HG02885 (cell line): ENCODE data around the gene HAO2.
"Not testable (repeated sequence)": the region's sequence is repeated elsewhere in the genome, so short reads cannot be mapped to it uniquely, and the experiment has no call there.

Experiments used
- ATAC-seq: cut with Tn5 transposase; IDR thresholded peaks from one replicate; pipeline ENCODE4 v1.9.1; 2021; ENCODE audit warnings: mild to moderate bottlenecking; ENCODE audit not compliant: unreplicated experiment, poor library complexity

The HAO2 gene

DNA sequence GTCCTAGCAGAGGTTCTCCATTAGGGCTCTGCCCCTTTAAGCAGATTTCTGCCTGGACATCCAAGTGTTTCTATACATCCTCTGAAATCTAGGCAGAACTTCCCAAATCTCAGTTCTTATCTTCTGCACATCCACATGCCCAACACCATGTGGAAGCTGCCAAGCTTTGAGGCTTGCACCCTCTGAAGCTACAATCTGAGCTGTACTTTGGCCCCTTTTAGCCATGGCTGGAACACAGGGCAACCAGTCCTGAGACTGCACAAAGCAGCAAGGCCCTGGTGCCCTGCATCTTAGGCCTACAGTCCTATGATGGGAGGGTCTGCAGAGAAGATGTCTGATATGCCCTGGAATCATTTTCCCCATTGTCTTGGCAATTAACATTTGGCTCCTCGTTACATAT is 8.0 kb downstream of the HAO2 start:
- ATAC-seq: no peak

DNA sequence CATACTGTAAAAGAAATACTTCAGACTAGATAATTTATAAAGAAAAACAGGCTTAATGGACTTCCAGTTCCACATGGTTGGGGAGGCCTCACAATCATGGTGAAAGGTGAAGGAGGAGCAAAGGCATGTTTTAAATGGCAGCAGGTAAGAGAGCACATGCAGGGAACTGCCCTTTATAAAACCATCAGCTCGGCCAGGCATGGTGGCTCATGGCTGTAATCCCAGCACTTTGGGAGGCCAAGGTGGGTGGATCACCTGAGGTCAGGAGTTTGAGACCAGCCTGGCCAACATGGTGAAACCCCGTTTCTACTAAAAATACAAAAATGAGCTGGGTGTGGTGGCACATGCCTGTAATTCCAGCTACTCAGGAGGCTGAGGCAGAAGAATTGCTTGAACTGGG is 9.0 kb downstream of the HAO2 start:
- not testable (repeated sequence) for ATAC-seq

DNA sequence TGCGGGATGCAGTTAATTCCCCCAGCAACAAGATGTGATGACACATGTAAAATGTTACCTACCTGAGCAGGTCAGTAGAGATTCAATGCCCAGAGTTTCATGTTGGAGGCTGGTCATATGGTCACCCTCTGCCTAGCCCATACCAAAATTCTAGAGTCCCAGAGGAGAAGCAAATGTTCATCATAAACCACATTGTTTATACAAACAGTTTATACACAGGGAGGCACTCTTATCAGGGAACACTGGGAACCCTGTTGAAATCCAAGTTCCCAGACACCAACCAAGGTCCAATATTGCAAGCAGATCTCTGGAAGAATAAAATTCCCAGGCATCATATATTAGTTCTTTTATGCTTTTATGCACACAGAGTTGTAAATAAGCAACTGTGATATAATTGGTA is 10.5 kb downstream of the HAO2 start:
- no peak for ATAC-seq

- no peak for ATAC-seq
These were observed 11.7 kb downstream of the HAO2 start for GRCh38 chr1:119380304-119380703.

GRCh38 chr1:119380983-119381662 is 12.5 kb downstream of the HAO2 start:
- ATAC-seq: no peak

GRCh38 chr1:119384591-119384990 is 16.0 kb downstream of the HAO2 start:
- no peak for ATAC-seq

GRCh38 chr1:119385650-119386049 is 17.1 kb downstream of the HAO2 start:
- no peak for ATAC-seq

GRCh38 chr1:119387858-119388257 is 19.3 kb downstream of the HAO2 start:
- no peak for ATAC-seq

DNA sequence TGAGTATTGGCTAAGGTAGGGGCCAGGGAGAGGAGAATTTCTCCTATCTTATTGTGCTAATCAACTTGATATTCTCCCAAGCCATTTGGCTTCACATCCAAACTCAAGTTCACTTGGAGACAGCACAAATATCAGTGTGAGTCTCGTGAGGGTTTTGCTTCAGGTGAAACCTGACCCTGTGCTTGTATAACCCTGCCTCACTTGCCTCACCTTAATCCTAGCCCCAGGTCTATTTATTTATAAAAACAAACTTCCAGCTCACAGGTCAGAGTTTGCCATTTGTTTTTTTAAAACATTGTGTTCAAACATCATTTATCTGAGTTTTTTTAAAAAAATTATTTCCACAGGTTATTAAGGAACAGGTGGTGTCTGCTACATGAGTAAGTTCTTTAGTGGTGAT is 19.9 kb downstream of the HAO2 start:
- no peak for ATAC-seq

DNA sequence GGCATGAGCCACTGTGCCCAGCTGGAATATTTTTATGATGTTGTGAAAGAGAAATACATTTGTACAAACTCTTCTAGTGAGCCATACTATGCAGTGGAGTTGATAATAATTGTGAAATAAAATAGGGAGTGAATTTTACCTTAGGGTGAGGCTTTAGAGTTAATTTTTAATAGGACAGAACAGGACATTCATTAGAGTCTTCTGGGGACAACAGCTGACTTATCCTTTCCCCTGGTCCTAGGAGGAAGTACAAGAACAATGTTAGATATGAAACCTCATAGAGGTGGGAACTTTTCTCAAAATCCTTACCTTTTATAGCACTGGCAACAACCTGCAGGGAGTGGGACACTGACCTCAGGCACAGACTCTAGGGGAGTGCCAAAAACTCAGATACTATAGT is 21.9 kb downstream of the HAO2 start:
- no peak for ATAC-seq

DNA sequence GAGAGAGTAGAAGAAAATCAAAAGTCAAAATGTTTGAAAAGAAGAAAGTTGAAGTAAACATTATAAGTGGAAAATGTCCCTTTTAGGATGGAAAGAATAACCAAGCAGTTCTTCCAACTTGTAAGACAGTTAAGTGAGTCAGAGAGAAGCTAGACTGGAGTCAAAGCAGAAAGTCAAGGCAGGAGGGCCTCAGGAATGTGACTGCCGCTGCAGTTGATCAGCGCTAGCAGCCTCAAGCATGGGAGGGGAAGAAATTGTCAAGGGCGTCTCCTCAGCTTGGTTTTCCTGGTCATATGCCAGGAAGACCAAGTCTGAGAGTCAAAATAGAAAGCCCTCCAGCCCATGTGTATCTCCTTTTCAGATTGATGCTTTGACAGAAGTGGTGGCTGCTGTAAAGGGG is 23.2 kb downstream of the HAO2 start:
- no peak for ATAC-seq

DNA sequence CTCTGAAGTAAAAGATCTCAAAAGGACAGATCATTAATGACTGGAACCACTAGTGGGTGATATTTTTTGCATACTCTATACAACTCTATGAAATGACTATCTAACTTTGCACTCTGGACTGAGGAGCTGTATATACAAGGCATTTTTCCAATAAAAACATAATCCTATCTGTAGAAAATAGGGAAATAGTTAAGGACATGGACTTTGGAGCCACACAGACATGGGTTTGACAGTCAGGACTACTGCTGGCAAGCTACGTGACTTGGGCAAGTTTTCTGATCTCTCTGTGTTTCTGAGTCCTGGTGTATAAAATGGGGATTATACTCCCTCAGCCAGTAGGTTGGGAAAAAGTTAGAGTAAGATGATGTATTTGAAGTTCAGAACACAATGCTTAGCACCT is 25.5 kb downstream of the HAO2 start:
- no peak for ATAC-seq

GRCh38 chr1:119396982-119397381 is 28.4 kb downstream of the HAO2 start:
- ATAC-seq: no peak

DNA sequence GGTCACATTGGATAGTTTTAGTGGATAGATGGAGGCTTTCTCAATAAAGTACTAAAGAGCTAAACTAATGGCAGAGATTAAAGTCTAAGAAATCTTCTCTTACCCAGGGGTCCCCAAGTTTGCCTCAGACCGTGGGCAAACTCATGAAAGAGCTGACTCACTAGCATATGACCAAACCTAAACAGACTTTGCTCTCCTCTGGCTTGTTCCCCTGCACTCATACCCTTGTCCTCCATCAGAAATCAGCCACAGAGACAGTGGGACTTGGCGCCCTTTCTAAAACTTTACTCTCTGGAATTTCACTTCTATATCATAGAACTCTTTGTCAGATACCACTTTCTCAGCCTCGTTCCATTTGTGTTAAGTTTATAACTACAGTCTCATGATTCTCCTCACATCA is 29.4 kb downstream of the HAO2 start:
- no peak for ATAC-seq

DNA sequence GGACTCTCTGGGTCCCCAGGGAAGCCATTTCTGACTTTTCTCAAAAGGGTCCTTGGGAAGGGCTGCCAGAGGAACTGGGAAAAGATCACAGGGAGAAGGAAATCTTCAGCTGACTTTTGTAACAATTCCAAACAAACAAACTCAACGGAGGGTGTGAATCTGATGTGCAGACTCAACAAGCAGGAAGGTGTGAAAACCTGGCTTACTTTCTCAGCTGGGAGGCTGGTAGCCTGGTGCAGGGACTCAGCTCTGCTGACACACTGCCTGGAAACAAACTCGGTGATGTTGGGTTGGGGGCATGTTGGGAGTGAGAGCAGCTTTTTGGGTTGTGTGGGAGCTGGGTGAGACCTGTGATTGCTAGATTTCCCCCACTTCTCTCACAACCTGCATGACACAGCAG is 36.2 kb downstream of the HAO2 start:
- ATAC-seq: no peak

- no peak for ATAC-seq
These were observed 41.1 kb downstream of the HAO2 start for GRCh38 chr1:119409731-119410130.

GRCh38 chr1:119410961-119411360 is 42.4 kb downstream of the HAO2 start:
- no peak for ATAC-seq

DNA sequence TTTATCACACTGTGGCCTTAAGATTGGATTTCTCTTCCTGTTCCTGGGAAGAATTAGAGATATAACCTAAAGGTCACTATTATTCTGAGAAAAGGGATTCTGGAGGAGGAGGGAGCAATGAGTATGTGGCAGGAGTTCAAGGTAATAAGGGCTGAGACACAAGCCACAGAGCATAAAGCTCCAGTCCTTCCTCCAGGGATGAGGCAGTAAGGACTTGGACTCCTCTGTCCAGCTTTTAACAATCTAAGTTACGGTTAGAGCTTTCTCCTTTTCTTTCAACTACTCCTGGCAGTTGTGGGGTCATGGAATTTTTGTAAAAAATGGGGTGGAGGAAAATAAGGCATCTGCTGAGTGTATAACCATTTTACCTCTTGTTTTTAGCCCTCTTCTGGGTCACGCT is 46.4 kb downstream of the HAO2 start, which contains the start of gene HSD3B2:
Gene HSD3B2 (plus strand): TSS at position 201 of the 400 bp plus-strand sequence. CDS start 270 bp downstream, outside the sequence.
- no peak for ATAC-seq

GRCh38 chr1:119416006-119416640 is 47.5 kb downstream of the HAO2 start:
- no peak for ATAC-seq

- ATAC-seq: no peak
These were observed 50.5 kb downstream of the HAO2 start for GRCh38 chr1:119419109-119419508.

GRCh38 chr1:119420638-119421037 is 52.1 kb downstream of the HAO2 start:
- no peak for ATAC-seq

- ATAC-seq: no peak
These were observed 54.0 kb downstream of the HAO2 start for GRCh38 chr1:119422631-119423030.
